Endothelial cell of umbilical vein (primary cell): ENCODE measurements around the gene ITPR2.

Experiments used
- CTCF ChIP-seq, 2 donors: IDR thresholded peaks; 1 replicate in 1 of 2; 2 replicates in 1 of 2; pipeline ENCODE4 v1.5.1; 2011; ENCODE audit warnings: low read length in 2 of 2, mild to moderate bottlenecking in 2 of 2, moderate library complexity in 2 of 2, control low read depth in 1 of 2, inconsistent platforms in 1 of 2, low read depth in 1 of 2; ENCODE audit not compliant: insufficient read depth in 1 of 2; ENCODE audit errors: extremely low read depth in 1 of 2
- EZH2 ChIP-seq: IDR thresholded peaks from 2 replicates; pipeline ENCODE4 v1.6.1; 2012; ENCODE audit warnings: borderline replicate concordance, low read depth, mild to moderate bottlenecking, moderate library complexity, low read length, inconsistent platforms; ENCODE audit not compliant: severe bottlenecking
- GATA2 ChIP-seq: IDR thresholded peaks from 2 replicates; pipeline ENCODE4 v1.7.0; 2011; ENCODE audit warnings: low read depth, mild to moderate bottlenecking, moderate library complexity, mixed read lengths, low read length; ENCODE audit not compliant: insufficient read length, insufficient read depth
- JUN ChIP-seq: IDR thresholded peaks from 2 replicates; pipeline ENCODE4 v1.6.1; 2011; ENCODE audit warnings: borderline replicate concordance, low read depth; ENCODE audit not compliant: insufficient read length, insufficient read depth
- MAX ChIP-seq: IDR thresholded peaks from 2 replicates; pipeline ENCODE4 v1.6.1; 2011; ENCODE audit not compliant: insufficient read depth, insufficient read length
- POLR2A ChIP-seq: IDR thresholded peaks from 2 replicates; pipeline ENCODE4 v1.6.1; 2012; ENCODE audit warnings: low read depth, mild to moderate bottlenecking, control low read depth, low read length
- POLR2AphosphoS5 ChIP-seq: IDR thresholded peaks from 2 replicates; pipeline ENCODE4 v1.6.1; 2012; ENCODE audit warnings: low read depth, mild to moderate bottlenecking, control low read depth, low read length, moderate library complexity; ENCODE audit not compliant: insufficient read depth

- TF ChIP-seq CTCF (IDR thresholded peaks at IDR 0.05; ENCODE audit: extremely low read depth in 1 of 2, insufficient read depth in 1 of 2, low read depth in 1 of 2, low read length in 2 of 2) (no peak), POLR2AphosphoS5 (no peak), GATA2 (no peak), POLR2A (no peak), EZH2 (no peak), JUN (no peak), MAX (no peak)
These were observed 318.6 kb downstream of the ITPR2 start for GRCh38 chr12:26514364-26514763.
